Hypothalamus (tissue), 51 donors: Measurements from ENCODE around the gene ALDH16A1.

Source experiments
- DNase-seq, 51 donors: peaks; one replicate each; lab custom pipeline; 2025; lab: John Stamatoyannopoulos, UW

The ALDH16A1 gene

GRCh38 chr19:49423071-49423984 lies 29.7 kb upstream of the ALDH16A1 start, which contains the start of gene PTH2:
Gene PTH2 (minus strand): TSS chr19:49423441. CDS start chr19:49423339, 102 bp downstream.
- no peak for DNase-seq

- DNase-seq: no peak
These were observed 29.1 kb upstream of the ALDH16A1 start for GRCh38 chr19:49423985-49424303.

- no peak for DNase-seq
These were observed 27.8 kb upstream of the ALDH16A1 start, which contains the start of gene GFY for GRCh38 chr19:49425178-49425577. Gene GFY (plus strand): TSS chr19:49425388. CDS start chr19:49426431, 1,043 bp downstream.

- DNase-seq: no peak
These were observed 27.0 kb upstream of the ALDH16A1 start for GRCh38 chr19:49425922-49426592.

GRCh38 chr19:49427339-49427738 lies 25.7 kb upstream of the ALDH16A1 start:
- DNase-seq: no peak

GRCh38 chr19:49427855-49428546 lies 25.0 kb upstream of the ALDH16A1 start:
- peak in 1 of 51 donors; percentile 8 for DNase-seq

- DNase-seq: no peak
These were observed 24.2 kb upstream of the ALDH16A1 start for GRCh38 chr19:49428547-49429451.

GRCh38 chr19:49430172-49430677 lies 22.8 kb upstream of the ALDH16A1 start:
- DNase-seq: no peak

- peak in 1 of 51 donors; percentile 68 for DNase-seq
These were observed 22.2 kb upstream of the ALDH16A1 start for GRCh38 chr19:49430678-49431329.

- DNase-seq: peak in 1 of 51 donors; percentile 18
These were observed 21.7 kb upstream of the ALDH16A1 start for GRCh38 chr19:49431330-49431749.

- DNase-seq: no peak
These were observed 20.6 kb upstream of the ALDH16A1 start for GRCh38 chr19:49432141-49433073.

- no peak for DNase-seq
These were observed 19.7 kb upstream of the ALDH16A1 start for GRCh38 chr19:49433240-49433901.

- no peak for DNase-seq
These were observed 18.0 kb upstream of the ALDH16A1 start for GRCh38 chr19:49434907-49435583.

- no peak for DNase-seq
These were observed 17.4 kb upstream of the ALDH16A1 start for GRCh38 chr19:49435670-49436069.

- peak in 2 of 51 donors; percentile 23 to 54 for DNase-seq
These were observed 16.5 kb upstream of the ALDH16A1 start for GRCh38 chr19:49436381-49437017.

GRCh38 chr19:49437231-49437630 lies 15.8 kb upstream of the ALDH16A1 start:
- peak in 1 of 51 donors; percentile 53 for DNase-seq
